Measurements from ENCODE around the gene ZNF385B. TPM values are rescaled to one million over a fixed set of nuclear protein-coding genes. Genes with fewer than 3 reads are reported as not detected.

The ZNF385B gene
- total and polyA plus RNA-seq, 9 donors, result 4.8 to 20.9 (median 9.1) TPM

DNA sequence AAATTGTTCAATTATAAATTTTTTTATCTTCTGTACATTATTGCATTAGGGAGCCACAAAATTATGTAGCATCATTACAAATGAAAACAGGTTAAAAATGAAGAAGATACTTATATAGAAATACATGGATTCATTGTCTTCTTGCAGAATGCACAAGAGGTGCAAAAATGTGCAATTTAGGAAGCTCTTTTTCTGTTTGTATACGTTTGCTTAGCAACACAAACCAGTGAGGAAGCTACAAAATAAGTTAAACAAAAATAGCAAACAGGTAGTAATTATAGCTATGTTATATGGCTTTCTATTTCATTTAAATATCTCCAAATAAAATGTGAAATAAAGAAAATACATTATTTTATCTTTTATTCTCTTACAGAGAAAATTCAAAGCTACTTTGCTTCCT lies 419.2 kb downstream of the ZNF385B start:
- 86 to 95% (median 91%) methylated on average over 1 of the region's 1 CpG for WGBS, 3 donors
- Histone ChIP-seq H3K9me3 (no peaks in the 10 kb centered on the region), H3K36me3 (no peaks in the 10 kb centered on the region), H3K4me1 (ENCODE audit: insufficient read depth) (no peaks in the 10 kb centered on the region), H3K27me3 (no peaks in the 10 kb centered on the region), H3K4me3 (no peak overlapping the region), H3K27ac (no peak overlapping the region)
- intact Hi-C loops (cut with DNase I), result no loop called here
- no peak for TF ChIP-seq POLR2A (IDR thresholded peaks at IDR 0.05)
- TF ChIP-seq EP300 (IDR thresholded peaks at IDR 0.05), result no peak
- TF ChIP-seq, protein P1, sequence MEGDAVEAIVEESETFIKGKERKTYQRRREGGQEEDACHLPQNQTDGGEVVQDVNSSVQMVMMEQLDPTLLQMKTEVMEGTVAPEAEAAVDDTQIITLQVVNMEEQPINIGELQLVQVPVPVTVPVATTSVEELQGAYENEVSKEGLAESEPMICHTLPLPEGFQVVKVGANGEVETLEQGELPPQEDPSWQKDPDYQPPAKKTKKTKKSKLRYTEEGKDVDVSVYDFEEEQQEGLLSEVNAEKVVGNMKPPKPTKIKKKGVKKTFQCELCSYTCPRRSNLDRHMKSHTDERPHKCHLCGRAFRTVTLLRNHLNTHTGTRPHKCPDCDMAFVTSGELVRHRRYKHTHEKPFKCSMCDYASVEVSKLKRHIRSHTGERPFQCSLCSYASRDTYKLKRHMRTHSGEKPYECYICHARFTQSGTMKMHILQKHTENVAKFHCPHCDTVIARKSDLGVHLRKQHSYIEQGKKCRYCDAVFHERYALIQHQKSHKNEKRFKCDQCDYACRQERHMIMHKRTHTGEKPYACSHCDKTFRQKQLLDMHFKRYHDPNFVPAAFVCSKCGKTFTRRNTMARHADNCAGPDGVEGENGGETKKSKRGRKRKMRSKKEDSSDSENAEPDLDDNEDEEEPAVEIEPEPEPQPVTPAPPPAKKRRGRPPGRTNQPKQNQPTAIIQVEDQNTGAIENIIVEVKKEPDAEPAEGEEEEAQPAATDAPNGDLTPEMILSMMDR (IDR thresholded peaks at IDR 0.05), result no peak
- DNase-seq, result no peak

DNA sequence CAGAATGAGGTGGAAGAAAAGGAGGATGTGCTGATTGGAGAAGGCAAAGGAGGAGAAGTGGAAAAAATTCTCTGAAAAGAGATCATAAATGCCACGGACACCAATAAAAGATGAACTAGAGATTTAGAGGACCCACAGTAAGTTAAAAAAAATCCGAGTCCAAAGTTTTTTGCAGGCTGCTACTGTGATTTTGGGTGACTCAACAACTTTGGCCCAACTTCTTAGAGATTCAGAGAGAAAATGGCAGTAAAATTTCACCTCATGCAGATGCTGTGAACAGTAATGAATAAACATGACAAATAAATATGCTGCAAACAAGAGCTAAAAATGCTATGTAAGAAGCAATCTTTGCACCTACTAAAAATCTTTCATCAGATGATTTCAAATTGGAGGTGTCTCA lies 419.9 kb downstream of the ZNF385B start:
- no peaks in the 10 kb centered on the region for H3K9me3 ChIP-seq
- no peak overlapping the region for H3K27ac ChIP-seq
- no peaks in the 10 kb centered on the region for H3K36me3 ChIP-seq
- WGBS, 3 donors, result 51 to 73% (median 53%) methylated on average over 2 of the region's 2 CpGs
- no peak overlapping the region for H3K4me3 ChIP-seq
- DNase-seq, result no peak
- no peaks in the 10 kb centered on the region for H3K4me1 ChIP-seq (ENCODE audit: insufficient read depth)
- no peaks in the 10 kb centered on the region for H3K27me3 ChIP-seq
- TF ChIP-seq, protein P1 (IDR thresholded peaks at IDR 0.05), result no peak
- no peak for TF ChIP-seq EP300 (IDR thresholded peaks at IDR 0.05)
- no peak for TF ChIP-seq POLR2A (IDR thresholded peaks at IDR 0.05)
- intact Hi-C loops (cut with DNase I), result no loop called here

DNA sequence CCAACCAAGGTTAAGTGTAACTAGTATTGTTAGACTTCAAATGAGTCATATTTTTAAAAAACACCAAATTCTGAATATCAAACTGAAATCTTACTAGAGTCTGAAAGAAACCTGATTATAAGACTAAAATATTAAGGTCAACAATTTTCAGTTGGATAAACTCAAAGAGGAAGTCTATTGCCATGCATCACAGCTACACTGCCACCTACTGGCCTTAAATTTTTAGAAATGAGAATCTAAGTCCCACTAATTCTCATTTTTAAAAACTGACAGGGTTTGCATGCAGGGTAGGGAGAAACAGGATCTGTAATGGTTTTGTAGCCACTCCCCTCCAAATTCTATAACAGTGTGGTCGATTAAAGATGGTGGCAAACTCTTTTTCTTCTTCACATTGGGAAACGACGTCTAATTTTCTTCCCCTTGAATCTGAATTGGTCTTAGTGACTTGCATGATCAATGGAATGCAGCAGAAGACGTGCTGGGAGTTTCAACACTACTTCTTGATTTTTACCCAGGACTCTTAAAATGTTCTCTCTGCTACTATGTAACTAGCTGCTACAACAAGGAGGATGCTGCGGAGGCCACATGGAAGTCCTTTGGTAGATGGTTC lies 420.7 kb downstream of the ZNF385B start:
- TF ChIP-seq POLR2A (IDR thresholded peaks at IDR 0.05) (no peak), EP300 (IDR thresholded peaks at IDR 0.05) (no peak)
- TF ChIP-seq, protein P1 (IDR thresholded peaks at IDR 0.05), result no peak
- H3K4me3 ChIP-seq, result no peak overlapping the region
- no peaks in the 10 kb centered on the region for H3K4me1 ChIP-seq (ENCODE audit: insufficient read depth)
- H3K36me3 ChIP-seq, result no peaks in the 10 kb centered on the region
- intact Hi-C loops (cut with DNase I), result no loop called here
- 90 to 94% (median 92%) methylated on average over 5 of the region's 5 CpGs for WGBS, 3 donors
- H3K9me3 ChIP-seq, result no peaks in the 10 kb centered on the region
- DNase-seq, result no peak
- H3K27me3 ChIP-seq, result no peaks in the 10 kb centered on the region
- H3K27ac ChIP-seq, result no peak overlapping the region

DNA sequence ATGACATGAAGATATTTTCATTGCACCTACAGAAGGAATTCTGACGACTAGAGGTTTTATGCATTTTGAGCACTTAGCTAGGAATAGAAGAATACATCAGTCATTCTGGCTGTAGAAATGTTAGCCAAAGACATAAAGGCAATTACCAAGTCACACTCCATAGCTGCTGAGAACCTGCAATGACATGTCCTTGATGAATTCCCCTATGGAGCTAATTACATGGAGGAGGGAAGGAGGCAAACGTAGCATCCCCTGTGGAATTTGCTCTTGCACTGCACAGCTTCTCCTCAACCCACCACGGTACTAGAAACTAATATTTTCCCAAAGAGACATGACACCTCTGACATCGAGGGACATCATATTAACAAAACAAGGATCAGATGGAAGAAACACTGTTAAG lies 422.8 kb downstream of the ZNF385B start:
- TF ChIP-seq, protein P1 (IDR thresholded peaks at IDR 0.05), result no peak
- TF ChIP-seq POLR2A (IDR thresholded peaks at IDR 0.05), result no peak
- no peak for TF ChIP-seq EP300 (IDR thresholded peaks at IDR 0.05)
- intact Hi-C loops (cut with DNase I), result no loop called here
- WGBS, 3 donors, result 48 to 55% (median 51%) methylated on average over 4 of the region's 4 CpGs
- Histone ChIP-seq H3K36me3 (no peaks in the 10 kb centered on the region), H3K4me3 (no peak overlapping the region), H3K27ac (no peak overlapping the region), H3K27me3 (no peaks in the 10 kb centered on the region), H3K9me3 (no peaks in the 10 kb centered on the region), H3K4me1 (ENCODE audit: insufficient read depth) (no peaks in the 10 kb centered on the region)
- no peak for DNase-seq

Measured in ovary (tissue), 9 donors.